LNCaP clone FGC (cell line): ENCODE data around the gene DDX51.

Experiments used
- DNase-seq: peaks from one replicate; pipeline ENCODE4 v3.0.0-alpha.2; 2011; ENCODE audit warnings: low read depth
- H3K4me3 ChIP-seq: 2 replicates; pipeline ENCODE4 v1.5.1; 2011; ENCODE audit warnings: mild to moderate bottlenecking, low read depth, low read length, control low read depth
- CTCF ChIP-seq: IDR thresholded peaks from 2 replicates; pipeline ENCODE4 v1.5.1; 2012; ENCODE audit warnings: mild to moderate bottlenecking; ENCODE audit not compliant: control insufficient read depth, insufficient read depth; ENCODE audit errors: extremely low read depth

The DDX51 gene

GRCh38 chr12:132161036-132161781 lies 17.1 kb upstream of the DDX51 start:
- TF ChIP-seq CTCF = no peak
- DNase-seq = peak; percentile 56
- no peak overlapping the region for H3K4me3 ChIP-seq

- no peak overlapping the region for H3K4me3 ChIP-seq
- no peak for TF ChIP-seq CTCF
- no peak for DNase-seq
Observed at GRCh38 chr12:132160601-132161035, 16.5 kb upstream of the DDX51 start.

- TF ChIP-seq CTCF = no peak
- DNase-seq = no peak
- no peak overlapping the region for H3K4me3 ChIP-seq
Observed at GRCh38 chr12:132160016-132160415, 15.9 kb upstream of the DDX51 start.

GRCh38 chr12:132159555-132160003 lies 15.5 kb upstream of the DDX51 start:
- no peak overlapping the region for H3K4me3 ChIP-seq
- TF ChIP-seq CTCF = no peak
- DNase-seq = no peak

GRCh38 chr12:132158677-132159554 lies 14.8 kb upstream of the DDX51 start:
- no peak for TF ChIP-seq CTCF
- no peak overlapping the region for H3K4me3 ChIP-seq
- DNase-seq = no peak

GRCh38 chr12:132157733-132158409 lies 13.8 kb upstream of the DDX51 start:
- no peak for DNase-seq
- no peak for TF ChIP-seq CTCF
- no peak overlapping the region for H3K4me3 ChIP-seq
